CD4-positive, alpha-beta T cell treated with Interleukin-6 at 100 ng/mL for 8 hours (primary cell): Measurements from ENCODE around the gene INPP5K.

Experiments used
- DNase-seq: peaks from one replicate; pipeline ENCODE4 v3.0.0-alpha.2; 2020; ENCODE audit warnings: mixed read lengths, low spot score

Gene INPP5K

DNA sequence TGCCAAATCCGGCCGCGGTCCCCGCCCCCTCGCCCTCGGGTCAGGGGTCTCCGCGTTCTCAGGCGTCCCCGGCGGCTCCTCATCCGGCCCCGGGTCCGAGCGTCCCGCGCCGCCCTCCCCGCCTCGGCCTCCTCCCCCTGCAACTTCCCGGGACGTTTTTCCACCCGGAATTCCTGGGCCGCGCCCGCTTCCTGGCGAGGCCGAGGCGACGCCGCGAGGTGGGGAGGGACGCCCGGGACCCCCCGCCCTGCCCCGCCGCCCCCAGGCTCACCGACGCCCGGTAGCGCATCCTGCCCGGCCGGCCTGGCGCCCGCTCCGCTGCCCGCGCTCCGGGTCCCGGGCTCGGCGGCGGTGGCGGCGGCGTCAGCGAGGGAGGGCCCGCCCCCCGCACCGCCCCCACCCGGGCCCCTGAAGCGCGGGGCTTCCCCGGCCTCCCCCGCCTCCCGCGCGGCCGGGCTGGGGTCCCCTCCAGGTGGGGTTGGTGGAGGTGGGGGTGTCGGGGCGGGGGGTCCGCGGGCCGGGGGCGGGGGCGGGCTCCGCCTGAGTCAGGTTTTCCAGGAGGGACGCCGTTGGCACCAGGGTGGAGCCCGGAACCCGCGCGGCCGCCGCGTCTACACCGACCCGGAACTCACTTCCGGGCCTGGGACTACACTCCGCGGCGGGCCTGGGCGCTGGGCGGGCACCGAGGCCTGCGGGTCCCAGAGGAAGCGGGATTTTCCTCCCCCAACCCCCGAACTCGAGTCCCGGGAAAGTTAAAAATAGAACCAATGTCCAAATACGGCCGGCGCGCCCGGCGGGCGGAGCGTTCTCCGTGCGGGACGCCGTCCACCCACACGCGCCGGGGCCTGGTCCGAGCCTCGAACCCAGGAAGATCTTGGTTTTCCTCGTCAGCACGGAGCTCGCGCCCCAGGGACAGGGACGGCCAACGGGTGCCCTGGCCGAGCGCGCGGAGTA is 30.7 kb downstream of the INPP5K start:
- peak; percentile 39 for DNase-seq

GRCh38 chr17:1484676-1485422 is 31.6 kb downstream of the INPP5K start:
- DNase-seq: peak; percentile 30

DNA sequence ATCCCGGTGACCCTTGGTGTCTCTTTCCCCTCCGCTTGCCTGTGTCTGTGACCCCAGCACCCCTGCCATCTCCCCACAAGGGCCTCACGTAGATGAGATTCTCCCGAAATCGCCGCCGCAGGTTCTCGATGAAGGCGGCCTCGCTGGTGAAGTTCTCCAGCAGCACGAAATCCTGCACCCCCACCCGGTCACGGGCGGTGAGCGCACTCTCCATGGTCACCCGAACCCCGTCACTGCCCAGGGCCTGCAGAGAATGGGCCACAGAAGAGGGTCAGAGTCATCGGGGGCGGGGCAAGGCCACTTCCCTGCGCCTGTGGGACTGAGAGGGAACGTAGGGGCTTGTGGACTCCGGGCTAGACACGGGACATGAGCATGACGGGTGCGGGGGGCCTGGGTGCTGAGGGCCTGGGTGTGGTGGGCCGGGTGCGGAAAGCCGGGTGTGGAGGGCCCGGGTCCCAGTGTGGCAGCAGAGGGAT is 32.3 kb downstream of the INPP5K start:
- DNase-seq: no peak

DNA sequence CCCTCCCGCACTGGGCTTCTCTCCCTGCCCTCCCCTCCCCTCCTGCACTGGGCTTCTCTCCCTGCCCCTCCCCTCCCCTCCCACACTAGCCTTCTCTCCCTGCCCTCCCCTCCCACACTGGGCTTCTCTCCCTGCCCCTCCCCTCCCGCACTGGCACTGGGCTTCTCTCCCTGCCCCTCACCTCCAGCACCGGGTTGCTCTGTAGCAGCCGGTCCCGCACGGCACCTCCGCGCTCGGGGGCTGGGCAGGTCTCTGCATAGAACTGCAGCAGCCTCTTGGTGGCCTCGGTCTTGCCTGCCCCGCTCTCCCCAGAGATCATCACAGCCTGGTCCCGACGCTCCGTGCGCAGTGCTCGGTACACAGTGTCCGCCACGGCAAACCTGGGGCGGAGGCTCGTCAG is 33.7 kb downstream of the INPP5K start:
- DNase-seq: no peak

DNA sequence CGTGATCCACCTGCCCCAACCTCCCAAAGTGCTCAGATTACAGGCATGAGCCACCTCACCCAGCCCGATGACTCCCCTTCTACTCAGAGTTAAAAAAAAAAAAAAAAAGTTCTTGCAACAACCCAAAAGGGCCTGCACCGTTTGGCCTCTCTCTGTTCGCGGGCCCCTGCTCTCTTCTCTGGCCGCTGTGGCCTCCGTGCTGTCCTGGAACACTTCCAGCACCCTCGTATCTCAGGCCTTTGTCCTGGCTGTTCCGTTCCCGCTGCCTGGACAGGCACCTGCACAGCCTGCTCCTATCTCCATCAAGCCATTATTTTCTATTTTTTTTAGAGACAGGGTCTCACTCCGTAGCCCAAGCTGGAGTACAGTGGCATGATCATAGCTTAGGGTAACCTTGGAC is 34.7 kb downstream of the INPP5K start:
- no peak for DNase-seq

DNA sequence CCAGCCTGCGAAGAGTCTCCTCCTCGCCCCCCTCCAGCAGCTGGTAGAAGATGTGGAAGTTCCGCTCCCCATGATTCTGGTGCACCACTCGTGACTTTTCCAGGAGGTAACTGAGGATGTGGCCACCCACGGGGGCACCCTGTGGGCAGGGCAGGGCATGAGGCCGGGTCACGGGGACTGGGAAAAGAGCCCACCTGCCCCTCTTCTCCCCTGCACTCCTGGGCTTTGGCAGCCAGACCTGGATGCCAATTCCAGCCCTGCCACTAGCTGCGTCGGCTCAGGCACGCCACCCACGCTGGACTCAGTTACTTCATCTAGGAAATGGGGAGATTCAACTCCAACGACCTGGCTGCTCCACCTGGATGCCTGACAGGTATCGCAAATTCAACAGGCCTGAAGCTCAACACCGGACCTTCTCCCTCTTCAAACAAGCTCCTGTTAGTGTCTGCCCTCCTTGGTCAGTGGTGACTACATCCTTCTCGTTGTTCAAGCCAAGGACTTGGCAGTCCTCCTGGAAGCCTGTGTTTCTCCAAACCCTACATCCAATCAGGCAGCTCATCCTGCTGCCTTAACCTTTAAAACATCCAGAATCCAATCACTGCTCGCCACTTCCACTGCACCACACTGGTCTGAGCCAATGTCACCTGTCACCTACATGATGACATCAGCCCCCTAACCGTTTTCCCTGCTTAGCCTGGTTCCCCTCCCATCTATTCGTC is 35.5 kb downstream of the INPP5K start:
- DNase-seq: no peak

GRCh38 chr17:1478418-1478817 is 38.0 kb downstream of the INPP5K start:
- no peak for DNase-seq

DNA sequence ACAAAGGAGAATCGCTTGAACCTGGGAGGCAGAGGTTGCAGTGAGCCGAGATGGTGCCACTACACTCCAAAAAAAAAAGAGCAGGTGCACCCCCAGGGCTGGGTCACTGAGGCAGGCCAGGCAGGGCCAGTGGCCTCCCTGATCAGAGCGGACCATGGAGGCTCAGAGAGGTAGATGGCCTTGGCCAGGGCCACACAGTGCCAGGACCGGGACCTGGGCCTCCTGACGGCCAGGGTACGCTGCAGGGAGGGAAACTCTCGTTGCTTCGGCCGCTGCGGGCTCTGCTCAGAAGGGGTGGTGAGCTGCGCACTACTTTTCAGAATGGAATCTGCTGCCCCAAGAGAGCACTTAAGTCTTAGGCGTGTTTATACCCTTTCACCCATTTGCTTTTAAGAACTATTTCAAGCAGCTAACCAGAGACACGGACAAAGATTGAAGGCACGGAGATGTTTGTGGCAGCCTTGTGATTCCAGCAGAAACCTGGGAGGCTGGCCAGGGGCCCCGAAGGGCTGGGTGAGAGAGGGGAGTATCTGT is 41.0 kb downstream of the INPP5K start:
- DNase-seq: no peak

- DNase-seq: no peak
Observed at GRCh38 chr17:1474402-1475189, 41.8 kb downstream of the INPP5K start.

GRCh38 chr17:1473841-1474240 is 42.6 kb downstream of the INPP5K start:
- DNase-seq: no peak

- peak; percentile 28 for DNase-seq
Observed at GRCh38 chr17:1473170-1473569, 43.2 kb downstream of the INPP5K start.

DNA sequence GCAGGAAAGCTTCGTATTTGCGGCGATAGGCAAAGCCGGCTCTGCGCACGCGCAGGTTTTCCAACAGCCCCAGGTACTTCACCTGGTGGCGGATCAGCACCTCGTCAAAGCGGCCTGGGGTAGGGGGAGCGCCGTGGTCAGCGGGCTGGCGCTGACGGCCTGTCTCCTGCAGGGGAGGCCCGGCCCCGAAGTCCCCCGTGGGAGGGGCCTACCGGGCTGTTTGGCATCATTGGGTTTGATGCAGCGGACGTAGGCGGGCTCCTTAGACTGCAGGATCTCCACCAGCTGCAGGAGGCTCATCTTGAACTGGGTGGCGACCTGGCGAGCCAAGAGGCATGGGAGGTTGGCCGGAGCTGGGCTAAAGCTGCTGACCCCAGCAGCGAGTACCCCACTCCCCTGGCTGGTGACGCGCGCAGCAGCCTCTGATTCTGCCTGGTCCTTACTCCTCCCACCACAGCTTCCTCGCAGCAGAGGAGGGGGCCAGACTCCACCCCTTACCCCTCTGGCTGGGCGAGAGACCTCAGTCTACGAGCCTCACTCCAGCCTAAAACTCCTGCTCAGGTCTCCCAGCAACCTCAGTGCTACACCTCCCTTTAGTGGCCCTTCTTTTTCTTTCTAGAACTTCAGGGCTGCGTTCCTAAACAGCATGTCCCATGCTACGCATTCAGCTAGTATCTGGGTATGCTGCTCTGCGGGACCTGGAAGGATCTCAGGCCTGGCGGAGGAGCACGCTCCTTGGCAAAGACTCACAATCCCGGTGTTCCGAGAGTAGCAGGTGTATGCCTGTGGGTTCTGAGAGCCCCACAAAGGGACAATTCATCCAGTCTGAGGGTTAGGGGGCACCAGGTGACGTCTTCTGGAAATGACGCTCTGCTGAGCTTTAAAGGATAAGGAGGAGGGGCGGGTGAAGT is 44.2 kb downstream of the INPP5K start:
- DNase-seq: no peak

- no peak for DNase-seq
Observed at GRCh38 chr17:1471490-1471889, 44.9 kb downstream of the INPP5K start.

DNA sequence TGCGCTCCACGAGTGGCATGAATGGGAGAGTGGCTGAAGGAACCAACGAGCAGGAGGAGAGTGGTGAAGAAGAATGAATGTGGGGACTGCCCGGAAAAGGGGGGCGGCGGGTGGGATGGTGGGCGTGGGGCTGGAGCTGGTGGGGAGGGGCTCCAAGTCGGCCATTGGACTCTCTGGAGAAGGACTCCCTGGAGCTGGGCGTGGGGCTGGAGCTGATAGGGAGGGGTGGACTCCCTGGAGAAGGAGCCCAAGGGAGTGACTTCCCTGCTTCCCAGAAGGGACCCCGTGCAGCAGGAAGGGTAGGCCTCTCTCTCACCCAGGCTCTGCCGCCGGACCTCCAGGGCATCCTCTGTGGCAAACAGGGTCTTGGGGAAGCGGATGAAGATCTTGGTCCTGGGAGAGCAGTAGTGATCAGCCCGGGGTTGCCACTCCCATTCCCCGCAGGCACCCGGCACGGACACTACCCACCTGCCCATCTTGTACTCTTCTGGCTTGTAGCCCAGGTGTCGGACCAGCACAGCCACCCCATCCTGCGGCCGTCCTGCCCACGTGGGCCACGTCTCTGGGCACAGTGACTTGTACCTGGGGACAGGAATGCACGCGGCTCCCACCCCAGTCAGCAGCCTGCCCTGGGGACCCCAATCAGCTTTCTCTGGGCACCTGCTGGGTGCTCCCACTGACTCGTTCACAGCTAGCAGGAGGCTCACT is 45.5 kb downstream of the INPP5K start:
- no peak for DNase-seq

- DNase-seq: no peak
Observed at GRCh38 chr17:1470071-1470754, 46.2 kb downstream of the INPP5K start.

DNA sequence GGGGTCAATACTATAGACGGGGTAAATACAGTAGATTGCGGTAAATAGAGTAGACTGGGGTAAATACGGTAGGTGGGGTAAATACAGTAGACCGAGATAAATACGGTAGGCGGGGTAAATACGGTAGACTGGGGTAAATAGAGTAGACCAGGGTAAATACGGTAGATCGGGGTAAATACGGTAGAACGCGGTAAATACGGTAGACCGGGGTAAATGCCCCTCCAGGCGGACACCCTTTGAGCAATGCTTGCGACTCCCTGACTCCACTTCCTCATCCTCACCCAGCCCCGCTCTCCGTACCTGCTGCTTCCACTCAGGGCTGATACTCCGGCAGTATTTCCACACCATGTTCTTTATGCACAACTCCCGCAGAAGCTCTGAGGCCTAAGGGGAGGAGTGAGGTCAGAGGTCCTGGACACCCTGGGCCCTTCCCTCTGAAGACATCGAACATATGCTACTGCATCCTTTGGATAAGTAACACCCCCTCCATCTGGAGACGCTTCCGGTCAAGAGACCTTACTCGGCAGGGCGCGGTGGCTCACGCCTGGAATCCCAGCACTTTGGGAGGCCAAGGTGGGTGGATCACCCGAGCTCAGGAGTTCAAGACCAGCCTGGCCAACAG is 47.1 kb downstream of the INPP5K start:
- DNase-seq: no peak

DNA sequence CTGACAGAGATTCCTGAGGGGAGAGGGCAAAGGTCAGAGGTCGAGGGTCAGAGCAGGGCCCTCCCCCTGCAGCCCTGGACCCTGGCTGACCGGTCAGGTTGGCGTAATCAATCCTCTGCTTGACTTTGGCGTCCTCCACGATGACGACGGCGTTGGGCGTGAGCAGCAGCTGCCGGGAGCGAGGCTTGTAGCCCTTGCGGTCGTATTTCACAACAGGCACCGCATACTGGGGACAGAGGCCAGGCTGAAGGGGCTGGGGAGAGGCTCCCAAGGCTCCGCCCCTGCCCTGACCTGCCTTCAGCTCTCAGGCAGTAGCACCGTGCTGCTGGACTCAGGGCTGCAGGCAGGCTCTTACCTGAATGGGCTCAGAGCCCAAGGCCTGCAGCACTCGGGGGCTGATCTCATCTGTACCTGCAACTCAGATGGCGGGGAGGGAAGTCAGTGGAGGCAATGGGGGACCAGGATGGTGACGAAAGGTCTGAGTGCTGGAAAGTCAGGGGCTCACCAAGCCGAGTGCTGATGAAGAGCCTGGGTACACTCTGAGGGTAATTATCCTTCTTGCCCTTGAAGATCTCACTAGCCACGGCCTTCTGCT is 48.4 kb downstream of the INPP5K start:
- no peak for DNase-seq

DNA sequence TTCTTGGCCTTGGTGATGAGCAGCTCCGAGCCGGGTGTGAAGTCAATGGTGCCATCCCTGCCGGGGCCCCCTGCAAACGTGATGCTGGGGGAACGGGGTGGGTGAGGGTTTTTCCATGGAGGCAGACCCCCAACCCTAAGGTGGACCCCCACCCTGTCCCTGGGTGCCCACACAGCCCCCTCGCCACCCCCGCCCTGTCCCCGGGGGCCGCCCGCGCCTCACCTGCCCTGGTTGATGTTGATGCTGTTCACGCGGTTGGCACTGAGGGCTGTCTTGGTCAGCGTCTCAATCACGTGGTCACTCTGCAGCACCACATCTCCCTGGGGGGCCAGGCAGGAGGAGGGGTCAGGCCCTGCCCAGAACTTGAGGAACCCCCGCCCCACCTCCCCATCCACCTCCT is 49.2 kb downstream of the INPP5K start:
- DNase-seq: no peak
